Pancreas (tissue), 10 donors: ENCODE data around the gene PPP1R1A. TPM values are rescaled to one million over a fixed set of nuclear protein-coding genes. Genes with fewer than 3 reads are reported as not detected.

Experiments used
- ATAC-seq, 4 donors: fragments of 200-7000 bp; cut with Tn5 transposase; one replicate each; pipeline versions ENCODE4 v1.8.0 to v1.9.1; 2020; ENCODE audit warnings: mild to moderate bottlenecking in 4 of 4, moderate library complexity in 4 of 4
- DNase-seq, 6 donors: peaks; one replicate each; pipeline ENCODE4 v3.0.0-alpha.2; 2020
- FAIRE-seq: peaks from 2 replicates; lab custom pipeline; 2012; peaks lifted over from hg19 to GRCh38; lab: Jason Lieb, UNC
- H3K27ac ChIP-seq, 4 donors: fragments of 200-600 bp; sonication (generic); 1 replicate in 3 of 4; 2 replicates in 1 of 4; pipeline versions ENCODE4 v1.5.0 to v1.8.0; 2020
- H3K27me3 ChIP-seq, 4 donors: fragments of 200-600 bp; one replicate each; pipeline ENCODE4 v1.8.0; 2021
- H3K36me3 ChIP-seq, 3 donors: fragments of 200-600 bp; sonication (generic) in 1 of 3; one replicate each; pipeline versions ENCODE4 v1.5.0 to v1.8.0; 2020 to 2021
- H3K4me1 ChIP-seq, 3 donors: fragments of 200-600 bp; one replicate each; pipeline ENCODE4 v1.8.0; 2021
- H3K4me3 ChIP-seq, 4 donors: fragments of 200-600 bp; sonication (generic) in 2 of 4; one replicate each; pipeline versions ENCODE4 v1.5.0 to v1.8.0; 2020 to 2021
- H3K9me3 ChIP-seq, 4 donors: fragments of 200-600 bp; one replicate each; pipeline ENCODE4 v1.8.0; 2021
- WGBS, 2 donors: extraction: QIAGEN DNeasy Blood & Tissue Kit; methylation state at CpG; one replicate each; pipeline ENCODE4 v1.1.7; 2013; 5-methylcytosine and 5-hydroxymethylcytosine counted together
- intact Hi-C, 3 donors: fragments of 100-400 bp; cut with DNase I; formaldehyde crosslinking; loops; one replicate each; pipeline versions ENCODE4 v1.11.1 to v1.14.2; 2022
- polyA plus RNA-seq, 2 donors: library from polyadenylated mRNA; stranded (reverse); fragments of 200-250 nt; gene quantifications; one replicate each; pipeline ENCODE4 v1.2.3, GENCODE V29; 2013
- total RNA-seq, 6 donors: library from RNA; stranded (reverse); fragmentation: NEBNext Ultra II Directional in 4 of 6; extraction: Animal tissue kit (Norgen Biotek cat#: 25700) in 4 of 6; gene quantifications; one replicate each; pipeline versions ENCODE4 v1.2.1 to v1.2.4, GENCODE V29; 2021 to 2023
- TF ChIP-seq, protein P1 (sequence below), 4 donors: fragments of 200-600 bp; sonication (generic) in 3 of 4; IDR thresholded peaks; one replicate each; pipeline versions ENCODE4 v1.5.0 to v1.8.0; 2021; ENCODE audit warnings: antibody characterized with exemption in 4 of 4
- donor health status: healthy with polysubstance abuse.
- donor health status: DM: no; HTN: no; CAD: no; lungs with moderate emphysema.
- donor health status: DM: no; HTN: no; CAD: no.
- donor health status: control.
- donor health status: control.
- donor health status: Bipolar disorder and iron deficiency.
- donor health status: DM: yes; HTN: yes; CAD: no.
- donor health status: DM: no; HTN: no; CAD: no.
- donor health status: DM: no; HTN: no; CAD: no.
- donor health status: DM: yes; HTN: yes; CAD: no.

The PPP1R1A gene
- total and polyA plus RNA-seq, 8 donors, result 1.1 to 127 (median 8.1) TPM

DNA sequence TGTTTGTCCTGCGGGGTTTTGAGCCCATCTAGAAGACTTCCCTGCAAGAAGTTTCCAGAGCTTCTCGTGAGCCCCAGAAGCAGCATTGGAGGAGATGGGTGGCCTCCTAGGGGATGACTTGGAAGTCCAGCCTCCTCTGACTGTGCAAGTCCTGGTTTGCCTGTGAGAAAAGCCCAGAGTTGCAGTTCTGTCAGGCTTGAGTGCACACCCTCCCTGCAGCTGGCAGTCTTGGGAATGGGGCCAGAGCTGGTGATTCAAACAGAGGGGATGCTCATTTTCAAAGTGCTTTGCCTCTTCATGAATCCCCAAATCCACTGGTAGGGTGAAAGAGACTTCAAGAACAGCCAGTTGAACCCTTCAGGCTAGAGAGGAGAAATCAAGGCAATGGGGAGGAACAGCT is 3.9 kb upstream of the PPP1R1A start:
- H3K4me3 ChIP-seq, result no peak overlapping the region
- 58 to 75% methylated on average over 2 of the region's 2 CpGs for WGBS, 2 donors
- H3K36me3 ChIP-seq, result no peaks in the 10 kb centered on the region
- no peaks in the 10 kb centered on the region for H3K27me3 ChIP-seq
- no peak overlapping the region for H3K27ac ChIP-seq
- TF ChIP-seq, protein P1, sequence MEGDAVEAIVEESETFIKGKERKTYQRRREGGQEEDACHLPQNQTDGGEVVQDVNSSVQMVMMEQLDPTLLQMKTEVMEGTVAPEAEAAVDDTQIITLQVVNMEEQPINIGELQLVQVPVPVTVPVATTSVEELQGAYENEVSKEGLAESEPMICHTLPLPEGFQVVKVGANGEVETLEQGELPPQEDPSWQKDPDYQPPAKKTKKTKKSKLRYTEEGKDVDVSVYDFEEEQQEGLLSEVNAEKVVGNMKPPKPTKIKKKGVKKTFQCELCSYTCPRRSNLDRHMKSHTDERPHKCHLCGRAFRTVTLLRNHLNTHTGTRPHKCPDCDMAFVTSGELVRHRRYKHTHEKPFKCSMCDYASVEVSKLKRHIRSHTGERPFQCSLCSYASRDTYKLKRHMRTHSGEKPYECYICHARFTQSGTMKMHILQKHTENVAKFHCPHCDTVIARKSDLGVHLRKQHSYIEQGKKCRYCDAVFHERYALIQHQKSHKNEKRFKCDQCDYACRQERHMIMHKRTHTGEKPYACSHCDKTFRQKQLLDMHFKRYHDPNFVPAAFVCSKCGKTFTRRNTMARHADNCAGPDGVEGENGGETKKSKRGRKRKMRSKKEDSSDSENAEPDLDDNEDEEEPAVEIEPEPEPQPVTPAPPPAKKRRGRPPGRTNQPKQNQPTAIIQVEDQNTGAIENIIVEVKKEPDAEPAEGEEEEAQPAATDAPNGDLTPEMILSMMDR (IDR thresholded peaks at IDR 0.05), result no peak
- peaks cover 0 to 7% (median 7%) of the 10 kb centered on the region in 3 donors for H3K4me1 ChIP-seq
- intact Hi-C loops, result loop anchor here in 1 of 3 donors (10.0 kb wide), 1 partner anchor 372 kb away; no protein-coding TSS in a partner anchor
- ATAC-seq (no peak), FAIRE-seq (no peak), DNase-seq (no peak)
- H3K9me3 ChIP-seq, result no peaks in the 10 kb centered on the region

DNA sequence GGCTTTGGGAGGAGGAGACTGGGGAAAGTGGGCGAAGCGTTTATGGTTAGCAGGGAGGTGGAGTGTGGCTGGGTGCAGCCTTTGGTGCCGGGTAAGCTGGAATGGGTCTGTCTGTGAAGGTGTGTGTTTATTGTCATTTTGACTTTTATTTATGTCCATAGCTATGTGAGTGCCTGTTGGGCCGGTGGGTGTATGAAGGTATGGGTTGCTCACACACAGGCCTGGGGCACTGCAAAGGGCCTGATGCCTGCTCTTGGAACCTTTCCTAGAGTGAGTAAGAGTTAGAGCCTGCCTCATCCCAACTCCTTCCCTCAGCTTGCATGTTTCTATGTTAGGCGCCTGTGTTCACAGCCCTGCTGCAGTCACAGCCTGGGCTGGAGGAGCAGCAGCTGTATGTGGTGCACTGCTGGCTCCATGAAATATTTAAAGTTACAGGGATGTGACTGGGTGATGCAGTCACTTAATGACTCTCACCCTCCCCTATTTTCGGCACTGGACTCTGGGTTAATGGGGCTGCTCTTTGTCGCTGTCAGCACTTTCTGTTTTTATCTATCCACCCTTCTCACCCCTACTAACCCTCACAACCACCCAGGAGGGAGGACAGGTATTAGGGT is 2.6 kb upstream of the PPP1R1A start:
- peak in 2 of 4 donors; percentile 10 to 39 for ATAC-seq

DNA sequence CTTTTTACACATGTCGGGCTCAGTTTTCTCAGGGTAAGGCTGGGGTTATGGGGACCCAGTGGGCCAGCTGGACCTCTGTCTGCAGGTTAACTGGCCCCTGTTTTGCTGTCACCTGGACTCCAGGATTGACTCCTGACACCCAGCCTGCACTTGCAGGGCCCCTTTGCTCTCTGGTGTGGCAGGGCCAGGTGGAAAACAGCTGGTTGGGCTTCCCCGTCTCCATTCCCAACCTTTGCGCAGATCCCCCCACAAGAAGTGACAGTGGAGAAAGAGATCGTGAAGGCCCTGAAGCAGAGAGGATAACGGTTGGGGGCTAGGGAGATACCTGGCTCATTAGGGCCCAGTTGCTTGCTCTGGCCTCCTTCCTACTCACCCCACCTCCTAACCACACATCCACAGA is 1.5 kb upstream of the PPP1R1A start:
- Histone ChIP-seq H3K4me3 (no peak overlapping the region), H3K27ac (no peak overlapping the region), H3K9me3 (no peaks in the 10 kb centered on the region), H3K4me1 (peaks cover 0 to 9% (median 7%) of the 10 kb centered on the region in 3 donors), H3K27me3 (no peaks in the 10 kb centered on the region), H3K36me3 (no peaks in the 10 kb centered on the region)
- DNase-seq (no peak), ATAC-seq (no peak), FAIRE-seq (no peak)
- intact Hi-C loops, result loop anchor here in 1 of 3 donors (10.0 kb wide), 1 partner anchor 375 kb away; no protein-coding TSS in a partner anchor
- TF ChIP-seq, protein P1 (IDR thresholded peaks at IDR 0.05), result no peak
- WGBS, 2 donors, result 68 to 78% methylated on average over 5 of the region's 5 CpGs

More for the DNA sequence above, 2.6 kb upstream of the PPP1R1A start:
- intact Hi-C loops, result loop anchor here in 1 of 3 donors (10.0 kb wide), 1 partner anchor 374 kb away; no protein-coding TSS in a partner anchor
- TF ChIP-seq, protein P1 (IDR thresholded peaks at IDR 0.05), result no peak
- Histone ChIP-seq H3K4me1 (peaks cover 0 to 9% (median 7%) of the 10 kb centered on the region in 3 donors), H3K36me3 (no peaks in the 10 kb centered on the region), H3K27ac (no peak overlapping the region), H3K4me3 (no peak overlapping the region), H3K9me3 (no peaks in the 10 kb centered on the region), H3K27me3 (no peaks in the 10 kb centered on the region)
- DNase-seq (no peak), FAIRE-seq (no peak)
- WGBS, 2 donors, result 70% methylated on average over 7 of the region's 7 CpGs

DNA sequence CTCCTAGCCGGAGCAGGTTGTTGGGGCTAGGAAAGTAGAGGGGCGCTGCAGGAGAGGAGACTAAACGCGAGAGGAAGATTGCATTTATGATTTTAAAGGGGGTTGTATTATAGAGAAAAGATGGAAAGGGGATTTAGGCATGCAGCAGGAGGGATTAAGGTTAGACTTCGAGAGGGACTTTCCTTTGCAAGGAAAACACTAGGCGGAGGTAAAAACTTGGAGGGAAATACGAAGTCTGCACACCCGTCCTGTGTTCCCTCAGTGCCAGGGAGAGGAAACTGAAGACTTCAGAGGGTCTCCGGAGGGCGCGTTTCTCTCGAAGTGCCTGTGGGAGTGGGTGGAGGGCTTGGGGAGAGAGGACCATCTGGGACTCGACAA is 420 bp upstream of the PPP1R1A start:
- 17 to 28% methylated on average over 13 of the region's 13 CpGs for WGBS, 2 donors
- peak overlapping the region in 3 of 4 donors; percentile 20 to 52 (median 43) for H3K4me3 ChIP-seq
- TF ChIP-seq, protein P1 (IDR thresholded peaks at IDR 0.05), result no peak
- H3K27me3 ChIP-seq, result no peaks in the 10 kb centered on the region
- intact Hi-C loops, result no loop called here
- no peaks in the 10 kb centered on the region for H3K36me3 ChIP-seq
- H3K27ac ChIP-seq, result no peak overlapping the region
- H3K9me3 ChIP-seq, result no peaks in the 10 kb centered on the region
- ATAC-seq (peak in 1 of 4 donors; percentile 4), DNase-seq (no peak), FAIRE-seq (no peak)
- peaks cover 0 to 9% (median 7%) of the 10 kb centered on the region in 3 donors for H3K4me1 ChIP-seq

DNA sequence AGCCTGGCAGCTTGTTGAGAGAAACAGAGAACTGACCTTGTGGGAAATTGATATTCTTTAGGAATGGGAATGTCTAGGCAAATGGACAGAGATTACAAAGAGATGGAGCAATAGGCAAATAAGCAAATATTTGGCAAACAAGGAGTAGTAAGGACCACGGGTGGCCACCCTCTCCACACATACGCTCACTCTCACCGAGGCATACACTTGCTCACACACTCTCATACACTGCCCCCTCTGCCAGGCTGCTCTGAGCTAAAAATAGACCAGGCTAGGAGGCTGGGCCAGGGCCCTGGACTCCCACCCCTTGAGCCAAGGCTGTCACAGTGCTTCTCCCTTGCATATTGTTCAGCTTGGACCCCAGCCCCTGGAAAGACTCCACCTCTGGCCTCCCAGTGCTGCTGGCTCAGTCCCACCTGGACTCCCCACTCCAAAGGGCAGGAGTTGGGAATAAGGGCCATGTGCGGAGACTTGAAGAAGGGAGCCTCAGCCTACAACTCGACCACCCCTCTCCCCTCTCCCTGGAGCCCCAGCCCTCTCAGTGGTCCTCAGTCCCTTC is 1.1 kb downstream of the PPP1R1A start:
- H3K36me3 ChIP-seq, result no peaks in the 10 kb centered on the region
- TF ChIP-seq, protein P1 (IDR thresholded peaks at IDR 0.05), result no peak
- intact Hi-C loops, result no loop called here
- H3K27me3 ChIP-seq, result no peaks in the 10 kb centered on the region
- H3K4me3 ChIP-seq, result peak overlapping the region in 1 of 4 donors; percentile 52
- peaks cover 0 to 9% (median 7%) of the 10 kb centered on the region in 3 donors for H3K4me1 ChIP-seq
- peak in 3 of 4 donors; percentile 59 to 73 (median 65) for ATAC-seq
- 22 to 30% methylated on average over 5 of the region's 5 CpGs for WGBS, 2 donors
- H3K27ac ChIP-seq, result no peak overlapping the region
- H3K9me3 ChIP-seq, result no peaks in the 10 kb centered on the region
- no peak for DNase-seq
- FAIRE-seq, result no peak
